Kidney epithelial cell (primary cell): ENCODE results near the gene CADPS. TPM values are rescaled to one million over a fixed set of nuclear protein-coding genes. Genes with fewer than 3 reads are reported as not detected.

Experiments
- DNase-seq: peaks from one replicate; pipeline ENCODE4 v3.0.0-alpha.2; 2010; ENCODE audit warnings: low read depth
- H3K27me3 ChIP-seq: 2 replicates; pipeline ENCODE4 v1.6.0; 2011; ENCODE audit warnings: low read length; ENCODE audit not compliant: control insufficient read depth, insufficient read depth
- H3K36me3 ChIP-seq: 2 replicates; pipeline ENCODE4 v1.5.1; 2011; ENCODE audit warnings: low read length; ENCODE audit not compliant: control insufficient read depth, insufficient read depth
- H3K4me3 ChIP-seq: 2 replicates; pipeline ENCODE4 v1.5.1; 2011; ENCODE audit warnings: low read depth, mild to moderate bottlenecking, control low read depth, low read length
- CTCF ChIP-seq: IDR thresholded peaks from 2 replicates; pipeline ENCODE4 v1.5.1; 2011; ENCODE audit warnings: mild to moderate bottlenecking, moderate library complexity, low read length, control low read depth, inconsistent platforms; ENCODE audit not compliant: insufficient read depth, poor library complexity, severe bottlenecking
- total RNA-seq: library from RNA; depleted of rRNA; stranded (reverse); fragments of >200 nt; gene quantifications from 2 replicates; pipeline ENCODE4 v1.2.3, GENCODE V29; 2015

Gene CADPS
- total RNA-seq, 1 donor from 2014 or later, result 0.08 TPM

GRCh38 chr3:62502315-62503300 lies 372.6 kb downstream of the CADPS start:
- peaks cover 4% of the 10 kb centered on the region for H3K27me3 ChIP-seq
- DNase-seq, result no peak
- no peak overlapping the region for H3K4me3 ChIP-seq
- TF ChIP-seq CTCF, result no peak
- H3K36me3 ChIP-seq, result no peaks in the 10 kb centered on the region

GRCh38 chr3:62501289-62501668 lies 373.9 kb downstream of the CADPS start:
- DNase-seq, result no peak
- no peak for TF ChIP-seq CTCF
- H3K27me3 ChIP-seq, result peaks cover 2% of the 10 kb centered on the region
- H3K4me3 ChIP-seq, result no peak overlapping the region
- H3K36me3 ChIP-seq, result no peaks in the 10 kb centered on the region

GRCh38 chr3:62500556-62501288 lies 374.5 kb downstream of the CADPS start:
- DNase-seq, result no peak
- TF ChIP-seq CTCF, result no peak

GRCh38 chr3:62497156-62497555 lies 378.1 kb downstream of the CADPS start:
- DNase-seq, result no peak
- Histone ChIP-seq H3K4me3 (no peak overlapping the region), H3K27me3 (peaks cover 2% of the 10 kb centered on the region), H3K36me3 (no peaks in the 10 kb centered on the region)
- no peak for TF ChIP-seq CTCF

More at GRCh38 chr3:62500556-62501288, 374.5 kb downstream of the CADPS start:
- Histone ChIP-seq H3K4me3 (no peak overlapping the region), H3K27me3 (peaks cover 2% of the 10 kb centered on the region), H3K36me3 (no peaks in the 10 kb centered on the region)

GRCh38 chr3:62496503-62496902 lies 378.7 kb downstream of the CADPS start:
- Histone ChIP-seq H3K36me3 (no peaks in the 10 kb centered on the region), H3K4me3 (no peak overlapping the region), H3K27me3 (peaks cover 2% of the 10 kb centered on the region)
- no peak for DNase-seq
- no peak for TF ChIP-seq CTCF
